GM19395 (cell line): ENCODE measurements around the gene TDRD3.

Experiments
- ATAC-seq: cut with Tn5 transposase; IDR thresholded peaks from one replicate; pipeline ENCODE4 v1.9.1; 2021; ENCODE audit warnings: mild to moderate bottlenecking, moderate library complexity; ENCODE audit not compliant: unreplicated experiment

TDRD3 gene

DNA sequence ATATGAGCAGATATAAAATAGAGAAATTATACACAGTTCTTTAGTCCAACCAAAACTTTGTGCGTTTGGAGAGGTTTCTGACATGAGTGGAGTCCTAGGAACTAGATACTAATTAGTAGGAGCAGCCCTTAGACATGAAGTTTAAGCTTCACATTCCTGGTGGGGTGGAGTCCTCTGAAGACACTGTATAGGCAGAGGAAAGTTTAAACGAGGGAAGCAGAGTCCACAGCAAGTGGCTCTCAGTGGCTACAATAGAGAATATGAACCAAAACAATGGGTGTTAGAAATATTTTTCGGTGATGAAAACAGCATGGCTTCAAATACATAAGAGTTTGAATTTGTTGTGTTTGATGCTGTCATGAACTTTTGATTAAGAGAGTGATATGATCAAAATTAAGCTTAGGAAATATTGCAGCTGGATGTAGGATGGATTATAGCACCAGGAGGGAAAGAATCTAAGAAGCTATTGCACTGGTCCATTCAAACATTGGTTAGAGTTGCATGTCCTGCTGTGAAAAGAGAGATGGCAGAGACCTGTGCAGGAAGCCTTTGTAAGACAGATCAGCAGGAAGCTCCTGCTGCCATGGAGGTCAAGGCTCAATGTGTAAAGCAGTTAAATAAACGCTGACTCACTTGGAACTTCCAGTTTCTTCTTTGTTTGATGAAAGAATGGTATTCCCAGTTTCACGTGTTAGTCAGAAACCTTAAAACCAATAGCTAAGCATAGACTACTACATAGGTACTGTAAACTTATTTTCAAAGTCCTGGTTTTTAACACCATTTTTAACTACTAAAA is 175.2 kb downstream of the TDRD3 start:
- no peak for ATAC-seq

- no peak for ATAC-seq
Observed at GRCh38 chr13:60572855-60573254, 175.8 kb downstream of the TDRD3 start.

GRCh38 chr13:60574735-60575134 is 177.7 kb downstream of the TDRD3 start:
- ATAC-seq: no peak

GRCh38 chr13:60575142-60575541 is 178.1 kb downstream of the TDRD3 start:
- ATAC-seq: no peak

GRCh38 chr13:60577761-60578160 is 180.7 kb downstream of the TDRD3 start:
- ATAC-seq: no peak

GRCh38 chr13:60583196-60583888 is 186.3 kb downstream of the TDRD3 start:
- ATAC-seq: no peak

DNA sequence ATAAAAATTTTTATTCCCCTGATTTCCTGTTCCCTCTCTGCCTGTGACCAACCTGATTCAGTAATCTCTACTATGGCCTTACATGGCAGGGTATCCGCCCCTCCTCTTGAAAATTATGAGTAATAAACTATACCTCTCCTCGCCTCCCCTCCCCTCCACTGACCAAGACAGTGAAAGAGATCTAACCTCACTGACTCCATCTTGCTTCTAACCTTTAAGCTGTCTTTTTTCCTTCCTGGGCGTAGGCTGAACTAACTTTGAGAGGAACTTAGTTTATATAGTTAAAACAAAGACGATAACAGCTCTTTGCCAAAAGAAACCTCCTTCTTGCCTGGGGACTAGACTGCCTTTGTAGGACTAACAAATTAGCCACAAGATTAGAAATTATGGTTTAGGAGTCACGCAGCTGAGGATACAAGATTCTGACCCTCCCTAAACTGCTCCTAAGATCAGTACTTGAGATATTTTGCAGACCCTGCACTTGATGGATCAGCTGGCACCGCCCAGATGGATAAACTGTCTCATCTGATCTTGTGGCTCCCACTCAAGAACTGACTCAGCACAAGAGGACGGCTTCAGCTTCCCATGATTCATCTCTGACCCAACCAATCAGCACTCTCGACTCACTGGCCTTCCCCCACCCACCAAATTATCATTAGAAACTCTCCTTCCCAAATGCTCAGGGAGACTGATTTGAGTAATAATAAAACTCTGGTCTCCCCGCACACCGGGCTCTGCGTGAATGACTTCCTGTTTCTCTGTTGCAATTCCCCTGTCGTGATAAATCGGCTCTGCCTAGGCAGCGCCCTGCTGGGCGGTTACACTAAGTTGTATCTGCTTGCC is 187.1 kb downstream of the TDRD3 start:
- no peak for ATAC-seq

DNA sequence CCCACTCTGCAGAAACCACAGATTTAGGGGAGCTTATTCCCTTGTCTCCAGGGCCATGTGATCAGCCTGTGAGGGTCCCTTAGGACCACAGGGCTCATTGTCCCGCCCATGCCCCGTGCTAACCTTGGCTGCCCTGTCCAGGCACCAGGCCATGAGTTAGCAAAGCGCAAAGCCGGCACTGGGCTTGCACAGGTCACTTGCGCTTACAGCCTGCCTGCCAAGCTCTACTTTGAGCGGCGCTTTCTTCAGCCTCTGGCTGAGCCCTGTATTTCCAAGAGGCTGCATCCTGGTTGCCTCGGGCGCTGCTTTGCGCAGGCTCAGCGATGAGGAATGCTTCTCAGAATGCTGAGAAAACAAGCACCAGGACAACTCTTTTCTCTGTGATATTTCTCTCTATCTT is 188.0 kb downstream of the TDRD3 start:
- no peak for ATAC-seq

- ATAC-seq: peak; percentile 75
Observed at GRCh38 chr13:60590800-60591747, 194.1 kb downstream of the TDRD3 start.

DNA sequence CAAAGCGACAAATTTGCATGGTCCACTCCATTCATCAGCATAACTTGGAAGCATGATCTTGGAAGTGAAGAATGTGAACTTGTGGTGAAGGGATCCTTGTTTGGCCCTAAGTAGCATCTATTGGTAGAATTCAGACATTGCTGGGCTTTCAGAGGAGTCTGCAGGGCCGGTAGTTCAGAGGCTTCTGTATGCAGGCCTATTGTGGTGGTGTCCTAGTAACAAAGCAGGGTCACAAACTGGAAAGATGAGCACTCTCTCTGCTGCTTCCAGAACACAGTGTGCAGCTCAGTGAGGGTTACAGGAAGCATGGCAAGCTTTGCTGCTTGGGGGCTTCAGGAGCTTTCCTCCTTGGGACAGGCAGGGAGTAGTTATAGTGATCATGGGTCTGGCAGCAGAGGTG is 206.0 kb downstream of the TDRD3 start:
- no peak for ATAC-seq

- no peak for ATAC-seq
Observed at GRCh38 chr13:60604058-60604457, 207.0 kb downstream of the TDRD3 start.

- no peak for ATAC-seq
Observed at GRCh38 chr13:60608954-60609353, 211.9 kb downstream of the TDRD3 start.

DNA sequence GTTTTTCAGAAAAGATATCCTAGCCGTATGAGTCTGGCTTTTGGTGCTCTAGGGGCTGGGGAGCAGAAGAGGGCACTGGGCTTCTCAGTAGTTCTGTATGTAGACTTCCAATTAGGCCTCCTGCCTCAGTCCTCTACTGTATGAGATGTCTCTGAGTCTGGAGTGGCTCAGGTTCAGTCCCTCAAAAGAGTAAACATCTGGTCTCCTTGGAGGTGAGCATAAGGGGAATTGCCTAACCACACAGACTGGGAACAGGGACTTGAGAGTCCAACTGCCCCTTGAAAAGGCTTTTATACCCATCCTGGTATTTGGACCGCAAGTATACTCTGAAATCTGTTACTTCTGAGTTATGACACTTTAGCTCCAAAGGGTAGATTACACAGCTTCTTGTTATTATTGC is 214.5 kb downstream of the TDRD3 start:
- no peak for ATAC-seq

GRCh38 chr13:60612593-60612992 is 215.6 kb downstream of the TDRD3 start:
- ATAC-seq: no peak

DNA sequence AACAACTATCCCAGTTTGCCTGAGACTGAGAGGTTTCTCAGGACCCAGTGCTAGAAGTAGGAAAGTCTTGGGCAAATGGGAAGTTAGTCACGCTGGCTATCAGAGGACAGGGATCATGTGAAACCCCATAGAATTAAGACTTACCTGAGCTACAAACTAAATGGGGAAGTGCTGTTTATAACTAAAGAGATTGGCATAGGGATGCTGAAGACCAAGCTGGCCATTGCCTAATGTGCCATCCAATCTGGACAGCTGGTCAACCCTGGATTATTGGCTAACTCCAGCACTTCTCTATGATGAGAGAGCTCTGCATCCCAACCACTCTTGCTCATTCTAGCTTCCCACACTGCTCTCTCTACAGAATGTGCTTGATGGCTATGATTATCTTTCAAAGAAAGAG is 216.1 kb downstream of the TDRD3 start:
- ATAC-seq: no peak

DNA sequence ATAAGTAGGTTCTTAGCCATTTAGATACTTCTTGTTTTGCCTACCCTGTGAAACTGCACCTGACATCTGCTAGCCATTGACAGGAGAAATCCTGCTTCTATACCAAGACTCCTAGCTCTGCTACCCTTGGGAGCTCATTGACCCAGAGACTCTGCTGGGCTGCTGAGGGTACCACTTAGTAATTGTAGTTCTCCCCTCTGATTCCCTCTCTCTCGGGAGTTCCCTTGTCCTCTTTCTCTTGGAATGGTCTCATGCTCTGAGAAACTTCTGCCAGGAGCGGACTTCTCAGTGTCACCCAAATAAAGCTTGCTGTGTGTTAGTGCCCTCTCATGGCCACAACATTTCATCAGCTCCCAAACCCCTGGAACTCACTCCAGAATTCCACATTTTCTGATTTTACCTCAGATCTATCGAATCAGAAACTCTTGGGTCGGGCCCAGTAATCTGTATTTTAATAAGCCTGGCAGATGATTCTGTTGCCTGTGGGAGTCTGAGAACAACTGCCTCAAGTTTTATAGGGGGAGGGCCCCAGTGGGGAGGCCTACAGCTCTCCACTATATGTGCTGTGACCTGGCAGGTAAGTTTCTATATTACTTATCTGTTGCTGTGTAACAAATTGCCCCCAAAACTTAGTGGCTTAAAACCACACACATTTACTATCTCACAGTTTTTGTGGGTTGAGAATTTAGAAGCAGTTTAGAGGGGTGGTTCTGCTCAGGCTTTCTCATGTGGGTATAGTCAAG is 221.1 kb downstream of the TDRD3 start:
- no peak for ATAC-seq

GRCh38 chr13:60619461-60619860 is 222.4 kb downstream of the TDRD3 start:
- no peak for ATAC-seq

- ATAC-seq: no peak
Observed at GRCh38 chr13:60620611-60621395, 223.8 kb downstream of the TDRD3 start.

DNA sequence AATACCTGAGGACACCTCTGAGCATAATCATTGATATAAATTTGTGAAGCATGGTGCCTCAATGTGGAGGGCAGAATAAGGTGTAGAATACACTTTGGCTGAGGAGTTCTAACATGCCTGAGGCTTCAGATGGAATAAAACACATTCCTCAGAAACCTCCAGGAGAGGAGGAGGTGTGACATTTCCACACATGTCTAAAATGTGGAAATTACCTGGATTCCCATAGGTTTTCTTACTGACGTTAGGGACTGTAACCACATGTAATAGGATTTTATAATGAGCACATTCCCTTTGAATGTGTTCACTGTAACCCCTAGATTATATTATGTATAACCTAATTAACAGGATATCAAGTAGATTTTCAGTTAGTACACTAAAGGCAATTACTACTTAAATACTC is 226.1 kb downstream of the TDRD3 start:
- no peak for ATAC-seq
